ENCODE data around the gene LRRC10B.
"Not testable (repeated sequence)": the region's sequence is repeated elsewhere in the genome, so short reads cannot be mapped to it uniquely, and the experiment has no call there.

Gene LRRC10B

DNA sequence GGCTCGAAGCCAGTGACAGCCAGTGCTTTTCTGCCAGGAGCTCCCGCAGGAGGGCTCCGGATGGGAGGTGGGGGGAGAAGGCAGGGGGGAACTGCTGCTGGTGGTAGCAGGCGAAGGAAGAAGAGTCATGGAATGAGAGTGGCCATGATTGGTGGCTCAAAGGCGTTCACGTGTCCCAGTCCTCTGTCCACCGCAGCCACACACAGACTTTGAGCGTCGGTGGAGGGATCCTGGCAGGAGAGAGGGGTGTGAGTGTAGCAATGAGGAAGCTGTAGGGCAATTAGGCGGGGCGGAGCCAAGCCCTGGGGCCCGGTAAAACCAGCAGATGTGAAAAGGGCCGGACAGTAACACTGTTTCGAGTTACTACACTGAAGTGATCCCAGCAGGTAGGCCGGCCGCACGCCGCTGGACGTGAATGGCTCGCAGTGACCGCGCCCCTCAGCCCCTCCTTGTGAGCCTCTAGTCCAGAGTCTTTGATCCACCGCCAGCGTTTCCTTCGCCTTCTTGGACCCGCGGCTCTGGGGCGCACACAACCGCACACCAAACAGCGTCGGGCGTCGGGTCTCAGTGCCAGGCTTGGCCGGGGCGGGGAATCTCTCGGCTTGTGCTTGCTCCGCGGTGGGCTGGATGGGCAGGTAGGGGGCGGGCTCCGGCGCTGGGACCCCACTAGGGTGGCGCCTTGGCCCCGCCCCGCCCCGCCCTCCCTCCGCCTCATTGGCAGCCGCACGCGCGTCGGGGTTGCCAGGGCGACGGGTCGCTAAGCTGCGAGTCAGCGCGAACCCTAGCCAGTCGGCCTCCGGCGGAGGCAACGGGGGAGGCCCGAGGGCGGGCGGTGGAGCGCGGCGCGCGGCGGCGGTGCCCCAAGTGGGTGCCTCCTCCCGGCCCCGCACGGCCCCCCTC, at the start of gene LRRC10B:
TSS of gene LRRC10B (plus strand) at position 788 of the 900 bp plus-strand sequence. CDS start 250 bp downstream, outside the sequence.
- no peak for DNase-seq

DNA sequence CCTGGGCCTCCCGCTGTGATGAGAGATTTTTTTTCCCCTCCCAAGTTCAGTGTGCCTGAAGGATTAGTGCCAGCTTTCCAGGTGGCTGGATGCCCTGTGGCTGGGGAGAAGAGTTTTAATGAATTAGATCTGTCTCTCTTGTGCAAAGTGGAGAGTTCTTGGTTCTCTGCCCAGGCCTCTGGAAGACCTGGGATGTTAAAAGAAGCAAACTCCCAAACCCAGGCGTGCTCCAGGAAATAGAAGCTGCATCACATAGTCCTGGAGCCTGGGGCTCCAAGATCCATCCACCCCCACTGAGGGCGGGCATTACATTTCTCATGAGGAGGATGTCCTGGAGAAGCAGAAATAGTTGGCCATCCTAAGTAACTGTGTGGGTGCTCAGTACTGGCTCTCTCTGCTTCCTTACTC, 48.1 kb upstream of the LRRC10B start:
- peak; percentile 57 for DNase-seq

DNA sequence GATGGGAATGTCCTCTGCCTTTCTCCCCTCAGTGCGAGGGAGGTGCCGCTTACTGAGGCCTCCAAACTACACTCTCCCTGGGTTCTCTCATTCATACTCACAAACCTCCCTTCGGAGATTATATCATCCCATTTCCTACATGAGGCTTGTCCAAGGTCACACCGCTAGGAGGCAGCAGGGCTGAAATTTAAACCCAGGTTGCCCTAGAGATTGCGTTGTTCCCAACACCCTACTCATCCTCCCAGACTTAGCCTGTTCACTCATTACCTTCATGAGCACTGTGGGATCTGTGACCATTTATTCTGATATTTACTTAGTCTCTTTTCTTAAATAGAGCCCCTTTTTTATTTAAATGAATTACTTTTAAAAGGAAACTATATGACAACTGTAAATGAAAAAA, 47.6 kb upstream of the LRRC10B start:
- no peak for DNase-seq

- not testable (repeated sequence) for DNase-seq
These were observed 40.9 kb upstream of the LRRC10B start for GRCh38 chr11:61467602-61468001.

GRCh38 chr11:61468002-61468401, 40.5 kb upstream of the LRRC10B start:
- DNase-seq, result no peak

DNA sequence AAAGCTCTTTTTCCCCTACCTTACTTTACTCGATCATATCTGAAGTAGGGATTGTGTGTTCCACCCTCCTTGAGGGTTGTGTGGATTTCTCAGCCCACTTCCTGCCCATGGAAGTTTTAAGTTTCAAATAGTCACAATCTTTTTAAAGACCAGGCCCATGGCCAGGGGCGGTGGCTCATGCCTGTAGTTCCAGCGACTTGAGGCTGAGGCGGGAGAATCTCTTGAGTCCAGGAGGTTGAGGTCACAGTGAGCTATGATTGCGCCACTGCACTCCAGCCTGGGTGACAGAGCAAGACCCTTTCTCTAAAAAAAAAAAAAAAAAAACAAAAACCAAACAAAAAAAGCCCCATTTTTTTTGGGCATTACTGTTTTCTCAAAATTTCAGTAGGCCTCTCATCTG, 36.3 kb upstream of the LRRC10B start:
- DNase-seq, result no peak

DNA sequence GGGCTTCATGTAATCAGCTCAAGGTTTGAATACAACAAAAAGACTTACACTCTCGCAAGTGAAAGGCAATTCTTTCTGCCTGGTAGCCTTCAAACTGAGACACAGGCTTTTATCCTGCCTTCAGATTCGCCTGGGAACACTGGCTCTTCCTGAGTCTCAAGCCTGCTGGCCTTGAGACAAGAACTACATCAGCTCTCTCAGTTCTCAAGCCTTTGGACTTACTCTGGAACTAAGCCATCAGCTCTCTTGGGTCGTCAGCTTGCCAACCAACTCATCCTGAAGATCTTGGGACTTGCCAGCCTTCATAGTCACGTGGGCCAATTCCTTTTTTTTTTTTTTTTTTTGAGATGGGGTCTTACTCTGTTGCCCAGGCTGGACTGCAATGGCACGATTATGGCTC, 35.7 kb upstream of the LRRC10B start:
- peak; percentile 40 for DNase-seq

GRCh38 chr11:61473370-61474012, 35.1 kb upstream of the LRRC10B start:
- no peak for DNase-seq

DNA sequence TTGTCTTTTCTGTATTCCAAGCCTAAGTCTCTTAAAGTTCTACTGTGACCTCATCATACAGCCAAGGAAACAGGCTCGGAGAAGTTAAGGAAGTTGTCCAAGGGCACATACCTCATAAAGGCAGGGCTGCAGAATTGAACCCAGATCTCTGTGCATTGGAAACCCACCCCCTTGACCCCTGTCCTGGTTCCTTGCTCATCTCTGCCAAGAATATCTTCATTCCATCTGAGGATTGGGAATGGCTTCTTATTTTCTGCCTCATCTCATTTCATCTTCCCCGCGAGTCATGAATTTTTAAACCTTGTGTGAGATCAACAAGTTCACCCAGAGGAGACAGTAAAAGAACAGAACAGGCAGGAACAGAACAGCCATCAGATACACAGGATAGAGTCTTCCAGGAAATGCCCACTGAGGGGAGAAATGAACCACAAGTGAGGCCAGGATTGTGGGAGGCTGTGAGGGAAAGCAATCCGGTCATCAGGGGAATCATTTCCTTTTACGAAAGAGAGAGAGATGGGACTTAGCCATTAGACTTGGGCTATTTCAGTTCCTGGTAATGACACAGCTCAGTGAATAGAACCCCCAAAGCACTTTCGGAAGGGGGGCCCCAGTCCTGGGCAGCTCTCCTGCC, 34.4 kb upstream of the LRRC10B start:
- DNase-seq, result no peak

DNA sequence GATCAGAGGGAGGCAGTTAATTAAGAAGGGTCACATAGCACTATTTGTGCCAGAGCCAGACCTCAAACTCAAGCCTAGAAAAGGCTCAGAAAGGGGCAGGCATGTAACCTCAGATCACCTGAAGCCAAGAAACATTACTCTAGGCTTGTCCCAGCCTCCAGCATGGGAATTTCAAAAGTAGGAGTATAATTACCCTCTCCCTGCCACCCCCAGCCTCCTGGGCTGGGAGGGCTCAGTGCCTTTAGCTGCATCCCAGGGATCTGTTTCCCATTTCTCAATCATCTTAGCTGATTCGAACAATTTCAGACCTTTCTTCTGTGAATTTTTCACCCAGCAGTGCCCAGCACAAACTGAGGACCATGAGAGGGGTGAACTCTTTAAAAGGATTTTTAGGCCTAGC, 33.1 kb upstream of the LRRC10B start:
- DNase-seq, result no peak

DNA sequence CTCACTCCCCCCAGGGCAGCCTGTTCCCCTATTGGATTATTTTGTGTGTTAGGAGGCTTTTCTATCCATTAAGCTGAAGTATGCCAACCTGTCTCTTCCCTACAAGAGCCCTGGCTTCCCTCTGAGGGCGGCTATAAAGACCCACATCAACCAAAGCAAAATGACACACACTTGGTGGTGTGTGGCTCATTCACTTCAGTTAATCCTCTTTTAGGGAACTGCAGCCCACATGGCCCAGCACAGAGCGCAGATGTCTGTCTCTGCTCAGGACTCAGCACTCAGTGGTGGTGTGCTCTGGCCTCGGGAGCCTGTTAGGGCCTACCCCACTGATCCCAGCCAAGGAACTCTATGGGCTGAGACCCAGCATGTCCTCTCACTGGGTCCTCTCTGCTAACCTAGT, 32.2 kb upstream of the LRRC10B start:
- no peak for DNase-seq

DNA sequence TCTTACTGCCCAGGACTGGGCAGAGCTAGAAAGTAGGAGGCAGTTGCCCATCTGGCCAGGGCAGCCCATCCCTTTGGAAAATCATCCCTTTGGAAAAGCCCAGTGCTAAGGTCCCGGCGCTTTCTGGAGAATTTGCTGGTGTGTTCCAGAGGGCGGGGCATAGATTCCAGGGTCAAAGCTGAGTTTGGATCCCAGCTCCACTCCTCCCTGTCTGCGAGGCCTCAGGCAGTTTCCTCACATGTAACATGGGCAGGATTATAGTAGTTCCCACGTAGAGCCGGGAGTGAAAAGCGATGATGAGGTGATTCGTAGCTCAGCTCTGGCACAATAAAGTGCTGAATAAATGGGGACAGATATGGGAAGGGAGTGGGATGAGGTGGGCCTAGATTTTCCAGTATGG, 31.4 kb upstream of the LRRC10B start:
- DNase-seq, result no peak

DNA sequence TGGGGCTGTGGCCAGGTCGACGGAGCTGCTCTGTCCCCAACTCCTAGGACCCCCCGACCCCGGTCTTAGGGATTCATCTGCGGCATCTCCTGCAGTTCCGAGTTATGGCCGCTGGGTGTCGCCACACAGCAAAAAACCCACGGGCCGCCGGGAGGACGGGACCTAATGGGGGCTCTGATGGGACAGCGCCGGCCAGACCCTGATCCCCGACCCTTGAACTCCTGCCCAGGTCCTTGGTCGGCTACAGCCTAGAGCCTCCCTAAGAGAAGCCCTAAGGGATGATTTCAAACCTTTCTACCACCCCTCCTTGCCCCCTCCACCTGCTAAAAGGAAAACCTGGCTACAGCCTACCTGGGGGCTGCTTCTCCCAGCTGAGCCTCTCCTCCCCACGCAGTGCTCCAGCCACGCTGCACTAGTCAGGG, 30.8 kb upstream of the LRRC10B start:
- peak; percentile 17 for DNase-seq

GRCh38 chr11:61479360-61480058, 29.0 kb upstream of the LRRC10B start:
- not testable (repeated sequence) for DNase-seq

DNA sequence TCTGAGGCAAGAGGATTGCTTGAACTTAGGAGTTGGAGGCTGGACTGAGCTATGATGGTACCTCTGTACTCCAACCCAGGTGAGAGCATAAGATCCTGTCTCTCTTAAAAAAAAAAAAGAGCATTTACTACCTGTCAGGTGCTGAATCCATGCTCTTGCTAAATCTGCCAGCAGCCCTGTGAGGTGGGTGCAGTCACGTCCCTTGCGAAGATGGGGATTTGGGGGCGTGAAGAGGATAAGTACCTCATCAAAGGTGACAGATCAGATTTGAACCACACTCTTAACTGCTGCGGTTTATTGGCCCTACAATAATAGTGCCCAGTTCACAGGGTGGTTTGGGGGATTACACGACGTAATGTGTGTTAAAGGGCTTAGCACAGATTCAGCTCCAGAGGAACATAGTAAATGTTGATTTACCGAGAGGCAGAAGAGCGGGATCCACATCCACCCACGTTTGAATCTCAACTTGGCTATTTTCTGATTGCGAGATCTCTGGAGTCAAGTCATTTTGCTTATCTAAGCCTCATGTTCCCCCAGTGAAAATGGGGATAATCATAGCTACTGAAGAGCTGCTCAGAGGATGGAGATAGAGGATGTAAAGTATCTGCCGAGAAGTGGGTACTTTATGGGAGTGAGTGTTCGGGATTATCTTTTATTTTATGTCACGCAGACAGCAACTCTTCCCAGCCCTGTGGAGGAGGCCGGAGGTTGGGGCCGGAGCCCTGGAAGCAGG, 28.1 kb upstream of the LRRC10B start:
- DNase-seq, result no peak

DNA sequence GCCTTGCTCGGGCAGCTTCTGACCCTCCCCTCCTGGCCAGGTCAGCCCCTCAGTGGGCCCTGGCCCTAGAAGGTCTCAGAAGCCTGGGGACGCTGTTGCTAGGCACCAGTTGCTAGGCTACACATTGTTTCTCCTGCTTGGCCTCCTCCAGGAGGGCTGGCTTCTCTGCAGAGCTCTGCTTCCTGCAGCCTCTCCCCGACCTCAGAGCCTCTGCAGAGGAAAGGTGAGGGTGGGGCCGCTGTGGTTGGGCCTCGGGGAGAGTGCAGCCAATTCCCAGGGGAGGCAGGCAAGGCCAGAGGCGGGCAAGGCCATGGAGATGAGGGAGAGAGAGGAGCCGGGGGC, 27.6 kb upstream of the LRRC10B start:
- no peak for DNase-seq

DNA sequence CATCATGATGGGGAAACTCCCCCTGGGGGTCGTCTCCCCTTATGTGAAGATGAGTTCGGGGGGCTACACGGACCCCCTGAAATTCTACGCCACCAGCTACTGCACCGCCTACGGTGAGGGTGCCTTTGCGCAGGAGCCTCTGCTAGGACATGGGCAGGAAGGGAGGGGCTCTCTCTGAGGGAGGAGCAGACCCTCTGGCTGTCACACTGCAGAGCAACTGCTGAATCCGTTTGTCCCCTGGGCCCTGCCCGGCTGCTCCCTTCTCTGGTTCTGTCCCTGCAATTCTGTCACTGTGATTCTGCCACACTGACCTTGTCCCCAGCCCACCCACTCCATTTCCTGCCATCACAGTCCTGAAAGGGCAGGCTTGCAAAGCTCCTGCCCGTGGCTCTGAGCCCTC, 26.7 kb upstream of the LRRC10B start:
- no peak for DNase-seq

GRCh38 chr11:61482513-61482912, 26.0 kb upstream of the LRRC10B start:
- no peak for DNase-seq

GRCh38 chr11:61484541-61484940, 24.0 kb upstream of the LRRC10B start:
- DNase-seq, result no peak

- DNase-seq, result no peak
These were observed 23.5 kb upstream of the LRRC10B start for GRCh38 chr11:61485080-61485479.

GRCh38 chr11:61486011-61486620, 22.4 kb upstream of the LRRC10B start:
- DNase-seq, result no peak

GRCh38 chr11:61486779-61487178, 21.8 kb upstream of the LRRC10B start:
- DNase-seq, result no peak

Data from fibroblast of upper back skin (primary cell).